COLO829 (cell line): ENCODE data around the gene NR2E1.

Experiments
- DNase-seq: peaks from one replicate; pipeline ENCODE4 v3.0.0; 2012; ENCODE audit warnings: low spot score

NR2E1 gene

DNA sequence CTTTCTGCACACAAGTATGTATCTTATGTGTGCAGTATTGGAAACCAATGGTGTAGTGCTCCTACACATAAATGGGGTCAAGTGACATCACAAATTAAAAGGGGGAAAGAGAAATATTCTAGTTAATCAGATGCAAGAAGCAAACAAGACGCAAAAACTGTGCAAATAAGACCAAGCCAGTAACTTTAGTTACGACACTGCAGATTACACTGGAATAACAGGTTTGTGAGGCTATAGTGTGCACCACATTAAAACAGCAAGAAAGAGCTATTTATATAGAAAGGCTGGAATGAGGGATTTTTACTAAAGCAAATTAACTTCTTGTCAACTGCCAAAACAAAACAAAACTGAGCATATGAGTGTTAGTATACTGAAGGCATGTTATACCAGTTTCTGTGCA, 45.8 kb downstream of the NR2E1 start:
- no peak for DNase-seq

DNA sequence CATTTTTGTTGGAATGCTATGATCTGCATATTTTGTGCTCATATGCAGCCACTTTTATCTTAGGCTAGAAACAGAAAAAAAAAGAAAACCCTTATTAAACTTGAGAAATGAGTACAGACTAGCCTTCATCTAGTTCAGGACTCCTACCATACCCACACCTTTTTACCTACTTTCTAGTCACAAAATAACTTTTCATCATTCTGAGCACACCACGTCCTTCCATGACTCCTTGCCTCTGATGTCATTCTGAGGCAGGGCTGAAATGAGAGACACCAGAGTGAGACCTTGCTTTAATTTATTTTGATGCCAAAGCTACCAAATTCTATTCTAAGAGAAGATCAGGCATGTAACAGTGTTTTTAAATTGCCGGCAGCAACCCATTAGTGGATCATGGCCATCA, 56.2 kb downstream of the NR2E1 start:
- DNase-seq = no peak

DNA sequence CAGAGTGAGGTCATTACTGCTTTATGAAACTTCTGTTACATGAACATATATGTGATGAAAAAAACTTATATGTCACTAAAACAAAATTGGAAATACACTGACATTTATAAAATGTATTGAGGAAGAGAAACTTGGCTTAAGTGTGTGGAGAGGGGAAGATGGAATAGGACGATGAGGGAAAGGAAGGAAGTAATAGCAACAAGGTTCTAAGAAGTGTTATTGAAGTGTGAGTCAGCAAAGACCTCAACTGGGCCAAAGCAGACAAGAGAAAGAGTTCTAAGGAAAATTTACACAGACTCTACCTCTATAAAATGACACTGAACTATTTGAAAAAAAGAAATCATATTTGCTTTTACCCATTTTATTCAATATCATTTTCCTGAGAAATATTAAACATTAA, 56.7 kb downstream of the NR2E1 start:
- no peak for DNase-seq

DNA sequence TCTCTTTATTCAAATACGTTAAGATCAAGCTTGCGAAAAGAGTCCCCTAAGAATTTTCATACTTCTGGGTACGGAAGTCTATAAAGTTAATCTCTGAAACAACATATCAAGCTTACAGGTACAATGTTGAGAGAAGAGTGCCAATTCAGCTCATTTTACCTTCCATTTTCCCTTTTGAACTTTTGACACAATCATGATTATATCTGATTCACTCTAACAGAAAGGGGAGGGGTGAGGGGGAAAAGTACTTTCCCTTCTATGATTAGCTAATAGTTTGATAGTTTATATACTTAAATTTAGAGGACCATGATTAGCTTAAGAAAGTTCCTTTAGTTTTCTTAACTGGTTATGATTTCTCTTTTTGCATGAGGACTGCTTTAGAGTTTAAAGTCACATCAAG, 61.5 kb downstream of the NR2E1 start:
- no peak for DNase-seq

DNA sequence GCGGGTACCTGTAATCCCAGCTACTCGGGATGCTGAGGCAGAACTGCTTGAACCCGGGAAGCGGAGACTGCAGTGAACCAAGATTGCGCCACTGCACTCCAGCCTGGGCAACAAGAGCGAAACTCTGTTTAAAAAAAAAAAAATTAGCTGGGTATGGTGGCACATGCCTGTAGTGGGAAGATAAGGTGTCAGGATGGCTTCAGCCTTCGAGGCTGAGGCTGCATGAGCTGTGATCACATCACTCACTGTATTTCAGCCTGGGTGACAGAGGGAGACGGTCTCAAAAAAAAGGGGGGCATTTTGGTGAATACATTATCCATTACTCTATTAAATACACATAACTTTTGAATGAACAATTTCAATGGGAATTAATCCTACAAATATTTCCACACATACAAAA, 62.6 kb downstream of the NR2E1 start:
- DNase-seq = no peak

DNA sequence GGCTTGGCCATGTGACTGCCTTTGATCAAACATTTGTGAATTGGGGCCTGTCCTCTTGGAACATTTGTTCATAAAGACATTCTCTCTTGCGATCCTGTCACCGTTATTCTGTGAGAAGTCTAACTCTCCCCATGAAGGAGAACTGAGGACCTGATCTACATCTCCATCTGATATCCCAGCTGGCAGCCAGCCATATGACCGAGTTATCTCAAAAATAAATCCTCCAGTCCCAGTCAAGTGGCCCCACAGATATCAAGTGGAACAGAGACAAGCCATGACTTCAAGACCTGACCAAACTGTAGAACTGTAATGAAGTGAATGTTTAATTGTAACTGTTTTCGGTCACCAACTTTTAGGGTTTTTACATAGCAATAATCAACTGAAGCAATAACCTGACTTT, 69.3 kb downstream of the NR2E1 start:
- DNase-seq = no peak

DNA sequence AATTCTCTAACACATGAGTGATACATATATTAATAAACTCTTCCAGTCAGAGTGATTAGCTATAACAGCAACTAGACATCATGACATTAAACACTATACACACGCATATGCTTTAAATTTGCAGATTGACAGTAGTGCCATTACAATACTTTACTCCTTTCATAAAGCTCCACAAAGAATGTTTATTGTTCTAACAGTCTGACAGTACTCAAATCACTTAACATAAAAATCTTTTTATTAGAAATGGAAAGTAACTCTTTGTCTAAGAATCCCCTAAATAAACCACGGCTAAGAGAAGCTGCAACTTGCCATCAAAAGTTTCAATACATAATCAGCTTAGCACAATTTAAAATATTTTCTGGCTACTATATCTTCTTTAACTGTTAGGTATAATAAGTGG, 71.0 kb downstream of the NR2E1 start:
- no peak for DNase-seq

DNA sequence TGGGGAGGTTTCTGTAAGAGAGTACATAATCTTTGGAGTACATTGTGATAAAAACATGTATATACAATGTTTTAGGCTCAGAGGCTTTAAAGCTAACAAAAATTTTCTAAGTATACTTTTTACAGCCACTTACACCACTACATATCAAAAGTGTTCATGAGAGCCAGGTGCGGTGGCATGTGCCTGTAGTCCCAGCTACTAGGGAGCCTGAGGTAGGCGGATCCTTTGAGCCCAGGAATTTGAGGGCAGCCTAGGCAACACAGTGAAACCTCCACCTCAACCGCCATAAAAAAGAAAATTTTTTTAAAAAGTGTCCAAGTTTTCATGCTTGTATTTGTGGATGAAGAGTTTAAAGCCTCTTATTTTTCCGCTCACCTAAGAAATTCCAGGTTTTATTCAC, 72.5 kb downstream of the NR2E1 start:
- DNase-seq = no peak
